Measurements from ENCODE around the gene ARHGAP9.

- TF ChIP-seq ZNF274 (IDR thresholded peaks at IDR 0.05; ENCODE audit: low read depth, low read length) (no peak), YY1 (IDR thresholded peaks at IDR 0.05; ENCODE audit: insufficient read depth, insufficient read length) (no peak)
These were observed at the start of gene ARHGAP9 for GRCh38 chr12:57479376-57480115.
